HG02884 (cell line): ENCODE measurements around the gene VSIG4.
A peak's percentile ranks its signal among the peaks of the same experiment; 100 is the strongest.
"Not testable (repeated sequence)": the region's sequence is repeated elsewhere in the genome, so short reads cannot be mapped to it uniquely, and the experiment has no call there.

Experiments used
- ATAC-seq: cut with Tn5 transposase; IDR thresholded peaks from one replicate; pipeline ENCODE4 v1.9.1; 2021; ENCODE audit warnings: mild to moderate bottlenecking, moderate library complexity; ENCODE audit not compliant: unreplicated experiment

The VSIG4 gene, protein sequence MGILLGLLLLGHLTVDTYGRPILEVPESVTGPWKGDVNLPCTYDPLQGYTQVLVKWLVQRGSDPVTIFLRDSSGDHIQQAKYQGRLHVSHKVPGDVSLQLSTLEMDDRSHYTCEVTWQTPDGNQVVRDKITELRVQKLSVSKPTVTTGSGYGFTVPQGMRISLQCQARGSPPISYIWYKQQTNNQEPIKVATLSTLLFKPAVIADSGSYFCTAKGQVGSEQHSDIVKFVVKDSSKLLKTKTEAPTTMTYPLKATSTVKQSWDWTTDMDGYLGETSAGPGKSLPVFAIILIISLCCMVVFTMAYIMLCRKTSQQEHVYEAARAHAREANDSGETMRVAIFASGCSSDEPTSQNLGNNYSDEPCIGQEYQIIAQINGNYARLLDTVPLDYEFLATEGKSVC

DNA sequence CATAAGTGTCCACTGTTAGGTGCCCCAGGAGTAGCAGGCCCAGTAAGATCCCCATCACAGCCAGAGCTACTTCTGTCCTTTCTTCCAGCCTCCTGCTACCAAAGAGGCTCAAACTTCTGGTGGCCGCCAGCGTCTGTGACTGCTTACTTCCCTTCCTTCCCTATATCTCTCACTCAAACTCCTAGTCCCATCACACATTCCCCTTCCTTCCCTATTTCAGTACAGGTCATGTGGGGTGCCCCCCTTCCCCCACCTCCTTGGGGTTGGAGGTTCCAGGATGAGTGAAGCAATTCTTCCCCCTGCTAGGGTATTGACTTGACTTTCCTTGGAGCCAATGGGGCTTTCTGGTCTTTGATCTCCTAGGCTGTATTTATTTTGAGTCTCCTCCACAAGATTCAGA, at the start of gene VSIG4:
TSS of gene VSIG4 (minus strand) at position 137 of the 400 bp plus-strand sequence. CDS start at position 55, 82 bp downstream.
- ATAC-seq, result no peak

DNA sequence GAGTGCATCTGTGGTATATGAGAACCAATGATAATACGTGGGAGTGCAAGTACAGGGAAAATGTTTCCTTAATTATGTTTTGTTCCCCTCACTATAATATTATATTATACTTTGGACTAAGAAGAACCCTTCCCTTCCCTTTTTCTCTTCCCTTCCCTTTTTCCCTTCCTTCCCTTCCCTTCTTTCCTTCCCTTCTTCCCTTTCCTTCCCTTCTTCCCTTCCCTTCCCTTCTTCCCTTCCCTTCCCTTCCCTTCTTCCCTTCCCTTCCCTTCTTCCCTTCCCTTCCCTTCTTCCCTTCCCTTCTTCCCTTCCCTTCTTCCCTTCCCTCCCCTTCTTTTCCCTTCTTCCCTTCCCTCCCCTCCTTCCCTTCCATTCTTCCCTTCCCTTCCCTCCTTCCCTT, 36.9 kb upstream of the VSIG4 start:
- ATAC-seq, result no peak

DNA sequence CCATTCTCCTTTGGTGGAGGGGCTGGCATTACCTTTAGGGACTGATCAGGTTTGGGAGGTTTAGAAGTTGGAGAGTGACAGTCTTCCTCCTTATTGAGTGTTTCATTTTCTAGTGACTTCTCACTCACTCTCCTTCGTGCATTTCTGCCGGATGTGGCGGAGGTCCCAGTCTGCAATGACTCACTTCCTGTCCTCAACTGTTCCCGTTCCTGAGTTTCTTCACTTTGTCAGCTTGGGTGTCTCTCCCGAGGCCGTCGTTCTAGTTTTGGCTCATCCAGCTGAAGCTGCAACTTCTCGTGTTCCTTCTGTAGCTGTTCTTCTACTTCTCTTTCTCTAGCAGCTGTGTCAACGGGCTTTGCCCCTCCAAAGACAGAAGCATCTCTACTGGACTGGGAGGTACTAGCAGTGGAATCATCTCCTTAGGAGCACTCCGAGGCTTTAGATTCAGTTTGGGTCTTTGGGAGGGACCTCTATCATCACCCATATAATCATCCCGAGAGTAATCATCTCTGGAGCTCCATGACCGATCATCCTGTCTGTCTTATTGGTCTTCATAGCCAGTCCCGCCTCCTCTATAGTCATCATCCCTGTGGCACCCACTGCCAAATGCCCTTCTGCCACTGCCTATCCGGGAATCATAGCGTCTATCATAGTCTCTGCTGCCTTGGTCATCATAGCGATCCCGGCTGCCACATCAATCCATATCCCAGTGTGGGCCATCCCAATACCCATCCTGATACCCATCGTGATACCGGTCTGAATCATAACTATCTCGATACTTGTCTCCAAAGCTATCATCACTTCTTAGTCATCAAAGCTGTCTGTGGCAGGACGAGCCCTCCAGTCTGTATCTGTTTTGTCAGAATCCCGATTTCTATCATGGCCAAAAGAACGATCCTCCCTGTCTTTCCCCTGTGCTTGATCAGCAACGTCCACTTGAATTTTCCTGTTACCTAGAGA, 35.3 kb upstream of the VSIG4 start:
- ATAC-seq, result peak; percentile 66

DNA sequence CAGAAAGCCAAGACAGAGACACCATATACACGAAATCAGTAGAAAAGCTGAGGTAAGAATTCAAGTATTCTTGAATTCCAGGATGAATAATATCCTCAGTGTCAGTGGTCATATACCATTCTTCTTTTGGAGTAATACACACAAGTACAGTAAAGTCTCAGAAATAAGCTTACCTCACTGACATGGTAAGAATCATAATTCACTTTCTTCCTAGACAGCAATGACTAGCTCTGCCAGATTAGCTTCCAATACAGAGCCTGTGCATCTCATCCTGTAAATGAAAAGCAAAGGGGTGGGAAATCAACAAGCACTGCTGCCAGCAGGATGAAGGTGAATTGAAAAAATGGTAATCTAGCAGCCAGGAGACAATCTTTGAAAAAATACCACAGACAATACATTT, 31.2 kb upstream of the VSIG4 start:
- ATAC-seq, result no peak

- no peak for ATAC-seq
Observed at GRCh38 chrX:66064261-66064660, 24.4 kb upstream of the VSIG4 start.

DNA sequence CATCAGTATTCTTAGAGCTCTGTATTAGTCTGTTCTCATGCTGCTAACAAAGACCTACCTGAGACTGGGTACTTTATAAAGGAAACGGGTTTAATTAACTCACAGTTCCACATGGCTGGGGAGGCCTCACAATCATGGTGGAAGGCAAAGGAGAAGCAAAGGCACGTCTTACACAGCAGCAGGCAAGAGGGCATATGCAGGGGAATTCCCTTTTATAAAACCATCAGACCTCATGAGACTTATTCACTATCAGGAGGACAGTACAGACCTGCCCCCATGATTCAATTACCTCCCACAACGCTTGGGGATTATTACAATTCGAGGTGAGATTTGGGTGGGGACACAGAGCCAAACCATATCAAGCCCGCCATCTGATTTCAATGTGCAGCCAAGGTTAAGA, 17.1 kb upstream of the VSIG4 start:
- ATAC-seq, result not testable (repeated sequence)

- ATAC-seq, result no peak
Observed at GRCh38 chrX:66054978-66055377, 15.1 kb upstream of the VSIG4 start.

- no peak for ATAC-seq
Observed at GRCh38 chrX:66053414-66053813, 13.5 kb upstream of the VSIG4 start.

GRCh38 chrX:66051980-66052379, 12.1 kb upstream of the VSIG4 start:
- no peak for ATAC-seq

- ATAC-seq, result no peak
Observed at GRCh38 chrX:66050140-66050569, 10.3 kb upstream of the VSIG4 start.

DNA sequence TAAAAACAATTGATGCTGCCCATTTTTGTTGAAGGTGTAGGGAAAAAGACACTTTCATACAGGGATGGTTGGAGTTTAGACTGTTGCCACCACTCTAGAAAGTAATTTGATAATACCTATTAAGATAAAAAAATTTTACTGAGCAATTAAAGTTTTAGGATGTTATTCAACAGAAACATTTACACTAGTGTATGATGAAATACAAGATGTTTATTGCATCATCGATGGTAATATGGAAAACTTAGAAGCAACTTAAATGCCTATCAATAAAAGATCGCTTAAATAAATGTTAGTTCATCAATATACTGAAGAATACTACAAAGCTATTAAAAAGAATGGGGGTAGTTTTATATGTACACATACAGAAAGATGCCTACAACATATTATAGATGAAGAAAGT, 9.2 kb upstream of the VSIG4 start:
- no peak for ATAC-seq

- peak; percentile 51 for ATAC-seq
Observed at GRCh38 chrX:66046612-66047235, 6.8 kb upstream of the VSIG4 start.

DNA sequence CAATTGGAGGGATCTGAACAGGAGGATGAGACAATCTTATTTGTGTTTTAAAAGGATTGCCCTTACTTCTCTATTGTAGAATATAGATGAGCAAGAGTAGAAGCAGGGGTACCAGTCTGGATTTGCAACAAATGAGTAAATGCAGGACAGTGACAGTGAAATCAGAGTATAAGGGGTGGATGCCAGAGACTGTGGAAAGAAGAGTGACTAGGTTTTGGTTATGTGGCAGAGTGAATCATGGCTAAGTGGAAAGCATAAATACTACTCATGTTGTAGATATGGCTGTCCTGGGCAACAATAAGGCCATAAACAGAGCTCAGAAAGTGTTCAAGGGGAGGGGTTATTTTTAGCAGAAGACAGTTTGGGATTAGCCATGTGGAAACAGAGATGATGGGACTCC, 6.0 kb upstream of the VSIG4 start:
- no peak for ATAC-seq

GRCh38 chrX:66043584-66043983, 3.7 kb upstream of the VSIG4 start:
- no peak for ATAC-seq

- ATAC-seq, result peak; percentile 43
Observed at GRCh38 chrX:66042307-66043077, 2.6 kb upstream of the VSIG4 start.

DNA sequence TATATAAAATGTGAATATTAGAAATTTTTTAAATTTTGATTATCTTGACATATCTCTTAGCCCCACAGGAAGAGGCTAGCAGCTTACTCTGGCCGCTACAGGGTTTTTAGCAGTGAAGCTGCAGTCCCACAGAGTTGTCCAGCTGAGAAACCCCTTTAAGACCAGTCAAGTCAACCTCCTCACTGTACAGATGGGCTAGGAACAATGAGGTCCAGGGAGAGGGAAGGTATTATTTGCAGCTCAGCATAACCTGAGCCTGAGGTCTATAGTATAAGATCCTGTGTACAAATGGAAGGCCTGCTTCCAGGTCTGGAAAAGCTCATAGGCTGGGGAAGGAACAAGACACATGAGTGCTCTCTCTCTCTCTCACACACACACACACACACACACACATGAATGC, 1.8 kb downstream of the VSIG4 start:
- no peak for ATAC-seq

DNA sequence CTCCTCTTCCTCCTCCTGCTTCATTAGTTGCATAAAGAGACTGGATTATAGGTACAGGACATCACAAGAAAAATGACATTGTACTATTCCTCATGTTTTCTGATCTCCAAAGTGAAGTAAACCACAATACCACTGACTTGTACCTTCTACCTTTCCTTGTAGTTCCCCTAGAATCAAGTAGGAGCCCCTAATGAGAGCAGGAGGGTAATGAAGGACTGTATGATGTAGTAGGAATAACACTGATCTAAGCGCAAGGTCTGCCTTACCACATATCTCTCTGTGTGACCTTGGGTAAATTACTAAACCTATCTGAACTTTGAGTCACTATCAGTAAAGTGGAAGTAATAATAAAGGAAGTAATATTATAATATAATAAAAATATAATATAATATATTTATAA, 3.6 kb downstream of the VSIG4 start:
- ATAC-seq, result no peak

GRCh38 chrX:66035667-66036066, 4.2 kb downstream of the VSIG4 start:
- no peak for ATAC-seq

GRCh38 chrX:66030505-66031317, 9.2 kb downstream of the VSIG4 start:
- peak; percentile 76 for ATAC-seq

DNA sequence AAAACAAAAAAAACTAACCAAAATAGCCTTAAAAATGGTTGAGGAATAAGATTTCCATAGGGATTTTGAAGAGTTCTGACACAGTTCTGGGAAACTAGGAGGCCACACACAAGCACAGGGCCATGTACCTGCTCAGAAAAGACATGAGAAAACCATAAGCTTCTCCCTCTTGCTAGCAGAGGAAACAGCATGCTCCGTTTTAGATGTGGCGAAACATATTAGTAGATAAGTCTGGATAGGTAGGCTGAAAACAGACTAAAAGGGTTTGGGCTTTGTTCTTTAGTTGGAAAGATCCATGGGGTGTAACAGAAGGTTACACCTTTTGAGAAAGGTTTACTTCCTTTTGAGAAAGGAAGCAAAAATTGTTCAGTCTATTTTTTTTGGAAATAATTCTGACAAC, 10.9 kb downstream of the VSIG4 start:
- no peak for ATAC-seq
